IMR-90 (cell line): Measurements from ENCODE around the gene PRKN. TPM values are rescaled to one million over a fixed set of nuclear protein-coding genes. Genes with fewer than 3 reads are reported as not detected.

Experiments used
- ATAC-seq: fragments of 200-7000 bp; cut with Tn5 transposase; 2 replicates; pipeline ENCODE4 v1.9.1; 2020; ENCODE audit warnings: low read depth, mild to moderate bottlenecking, moderate library complexity
- BruUV-seq: library from RNA; stranded (reverse); fragments of 400-500 nt; replicated peaks from 2 replicates; lab custom pipeline; 2021; lab: Mats Ljungman, UMichigan
- CTCF ChIA-PET: fragments of 300-600 bp; formaldehyde crosslinking; extraction: SDS; loops from one replicate; lab custom pipeline; 2021; ENCODE audit warnings: antibody characterized with exemption; lab: Yijun Ruan, JAX
- POLR2A ChIA-PET: fragments of 300-600 bp; sonication (Branson Sonifier 250); formaldehyde crosslinking; loops from one replicate; lab custom pipeline; 2022; ENCODE audit warnings: antibody characterized with exemption; ENCODE audit not compliant: unreplicated experiment; lab: Charles Lee
- DNase-seq: peaks from one replicate; pipeline ENCODE4 v3.0.0; 2013
- H2AFZ ChIP-seq: replicated peaks from 2 replicates; pipeline ENCODE3; 2013; ENCODE audit warnings: low read length, mild to moderate bottlenecking; ENCODE audit not compliant: poor library complexity
- H2AK5ac ChIP-seq: 2 replicates; pipeline ENCODE4 v1.6.1; 2013; ENCODE audit warnings: low read depth, low read length, inconsistent platforms
- H2AK9ac ChIP-seq: replicated peaks from 2 replicates; pipeline ENCODE3; 2013; ENCODE audit warnings: mild to moderate bottlenecking, low read depth, low read length, moderate library complexity; ENCODE audit not compliant: poor library complexity
- H2BK120ac ChIP-seq: 2 replicates; pipeline ENCODE4 v1.6.1; 2013; ENCODE audit warnings: low read depth, low read length, inconsistent platforms
- H2BK15ac ChIP-seq: 3 replicates; pipeline ENCODE4 v1.6.1; 2013; ENCODE audit warnings: low read depth, low read length, inconsistent platforms
- H2BK20ac ChIP-seq: 2 replicates; pipeline ENCODE4 v1.6.1; 2013; ENCODE audit warnings: low read depth, mild to moderate bottlenecking, inconsistent platforms, low read length, moderate library complexity
- H2BK5ac ChIP-seq: 2 replicates; pipeline ENCODE4 v1.6.1; 2013; ENCODE audit warnings: mild to moderate bottlenecking, low read depth, low read length, inconsistent platforms; ENCODE audit not compliant: poor library complexity, severe bottlenecking
- H3K14ac ChIP-seq: replicated peaks from 2 replicates; pipeline ENCODE4 v1.6.1; 2013; ENCODE audit warnings: low read depth, low read length, inconsistent platforms
- H3K18ac ChIP-seq: 2 replicates; pipeline ENCODE4 v1.6.1; 2013; ENCODE audit warnings: low read depth, low read length, control low read depth
- H3K23ac ChIP-seq: 2 replicates; pipeline ENCODE4 v1.6.1; 2013; ENCODE audit warnings: low read depth, low read length, inconsistent platforms
- H3K27ac ChIP-seq: 2 replicates; pipeline ENCODE4 v1.5.1; 2013; ENCODE audit warnings: mild to moderate bottlenecking, control low read depth, low read length; ENCODE audit not compliant: insufficient read depth
- H3K27me3 ChIP-seq: 2 replicates; pipeline ENCODE4 v1.6.1; 2013; ENCODE audit warnings: low read length; ENCODE audit not compliant: control insufficient read depth, insufficient read depth
- H3K36me3 ChIP-seq: 2 replicates; pipeline ENCODE4 v1.6.1; 2013; ENCODE audit warnings: low read length, mixed read lengths; ENCODE audit not compliant: control insufficient read depth, insufficient read depth
- H3K4ac ChIP-seq: 2 replicates; pipeline ENCODE4 v1.6.1; 2013; ENCODE audit warnings: low read depth, low read length, inconsistent platforms
- H3K4me1 ChIP-seq: 2 replicates; pipeline ENCODE4 v1.6.1; 2013; ENCODE audit warnings: low read length, mixed read lengths; ENCODE audit not compliant: control insufficient read depth, insufficient read depth
- H3K4me2 ChIP-seq: 2 replicates; pipeline ENCODE4 v1.6.1; 2013; ENCODE audit warnings: low read depth, mild to moderate bottlenecking, control low read depth, low read length, moderate library complexity
- H3K4me3 ChIP-seq: 2 replicates; pipeline ENCODE4 v1.5.1; 2013; ENCODE audit warnings: low read depth, mild to moderate bottlenecking, control low read depth, low read length, moderate library complexity; ENCODE audit not compliant: insufficient read depth
- H3K56ac ChIP-seq: 2 replicates; pipeline ENCODE4 v1.6.1; 2013; ENCODE audit warnings: low read length, inconsistent platforms; ENCODE audit not compliant: insufficient read depth; ENCODE audit errors: extremely low read depth
- H3K79me1 ChIP-seq, 2 experiments: 2 replicates each; pipeline ENCODE4 v1.6.1; 2013; ENCODE audit warnings: low read length in 2 of 2, inconsistent platforms in 1 of 2, low read depth in 1 of 2
- H3K9ac ChIP-seq: 2 replicates; pipeline ENCODE4 v1.6.1; 2013; ENCODE audit warnings: low read depth, low read length, control low read depth
- H3K9me1 ChIP-seq: 2 replicates; pipeline ENCODE4 v1.6.1; 2013; ENCODE audit warnings: low read length, inconsistent platforms; ENCODE audit not compliant: insufficient read depth
- H3K9me3 ChIP-seq: 2 replicates; pipeline ENCODE4 v1.6.1; 2013; ENCODE audit warnings: low read length; ENCODE audit not compliant: control insufficient read depth, insufficient read depth
- H4K20me1 ChIP-seq: 2 replicates; pipeline ENCODE4 v1.6.1; 2013; ENCODE audit warnings: low read length, inconsistent platforms; ENCODE audit not compliant: insufficient read depth
- H4K5ac ChIP-seq: 2 replicates; pipeline ENCODE4 v1.6.1; 2013; ENCODE audit warnings: mild to moderate bottlenecking, low read depth, low read length, control low read depth
- H4K8ac ChIP-seq, 2 experiments: 2 replicates each; pipeline ENCODE4 v1.6.1; 2013; ENCODE audit warnings: low read depth in 2 of 2, low read length in 2 of 2, control low read depth in 1 of 2, inconsistent platforms in 1 of 2
- H4K91ac ChIP-seq: 2 replicates; pipeline ENCODE4 v1.6.1; 2013; ENCODE audit warnings: low read depth, low read length, inconsistent platforms; ENCODE audit not compliant: insufficient read depth
- RFX5 ChIP-seq: IDR thresholded peaks from 2 replicates; pipeline ENCODE4 v1.8.0; 2012; ENCODE audit warnings: low read depth, mild to moderate bottlenecking, low read length, moderate library complexity
- WGBS, 2 experiments: methylation state at CpG; one replicate each; pipeline versions ENCODE4 v1.1.5 to v1.1.7; 2013; ENCODE audit warnings: missing lambda C conversion rate in 2 of 2; ENCODE audit not compliant: insufficient read length in 1 of 2; ENCODE audit errors: extremely low coverage in 2 of 2; 5-methylcytosine and 5-hydroxymethylcytosine counted together
- dilution Hi-C: fragments of 300-500 bp; cut with HindIII; formaldehyde crosslinking; loops from one replicate; pipeline ENCODE4 v1.14.3; 2018; ENCODE audit warnings: low sequenced_read_pairs; ENCODE audit not compliant: unreplicated experiment
- in situ Hi-C: fragments of 300-500 bp; cut with MboI; formaldehyde crosslinking; loops from 3 replicates; pipeline ENCODE4 v1.14.3; 2019; ENCODE audit warnings: low sequenced_read_pairs, inconsistent platforms, mixed read lengths
- intact Hi-C: fragments of 100-400 bp; cut with micrococcal nuclease; formaldehyde crosslinking; loops from 2 replicates; pipeline ENCODE4 v1.10.0; 2022
- polyA plus RNA-seq, 3 experiments: library from polyadenylated mRNA; depleted of rRNA; stranded (reverse); fragments of >200 nt; gene quantifications; 2 replicates each; pipeline ENCODE4 v1.2.3, GENCODE V29; 2012; ENCODE audit warnings: low replicate concordance in 1 of 3
- total RNA-seq: library from RNA; depleted of rRNA; stranded (reverse); fragments of >200 nt; gene quantifications from 2 replicates; pipeline ENCODE4 v1.2.3, GENCODE V29; 2012
- TF ChIP-seq, protein P1 (sequence below): conservative IDR thresholded peaks from 2 replicates; pipeline ENCODE4 v1.5.1; 2012; ENCODE audit warnings: mild to moderate bottlenecking, low read depth, low read length, improper control_type of control experiment

Gene PRKN
- total and polyA plus RNA-seq, 2 of the 4 experiments (the other 2 are of a cell fraction), result 0.15 to 0.18 TPM

DNA sequence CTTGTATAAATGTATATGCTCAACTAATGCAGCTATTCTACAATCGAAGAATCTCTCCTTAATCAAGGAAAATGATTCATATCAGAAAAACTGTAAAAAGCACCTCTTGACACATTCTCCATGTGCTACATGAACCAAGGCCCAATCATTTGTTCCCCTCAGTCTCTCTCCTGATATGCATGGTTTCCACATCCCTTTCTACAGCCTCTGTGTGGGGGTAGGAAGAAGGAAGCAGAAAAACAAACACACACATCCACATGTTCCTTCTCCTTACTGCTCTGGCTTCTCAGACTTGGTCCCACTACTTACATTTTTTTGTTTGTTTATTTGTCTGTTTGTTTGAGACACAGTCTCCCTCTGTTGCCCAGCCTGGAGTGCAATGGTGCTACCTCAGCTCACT lies 510.5 kb downstream of the PRKN start:
- no peak overlapping the region for H3K4me2 ChIP-seq
- H3K9me3 ChIP-seq, result peaks cover 19% of the 10 kb centered on the region
- H4K20me1 ChIP-seq, result no peaks in the 10 kb centered on the region
- H3K9me1 ChIP-seq, result no peaks in the 10 kb centered on the region
- H3K27me3 ChIP-seq, result no peaks in the 10 kb centered on the region
- no peak overlapping the region for H3K9ac ChIP-seq
- ATAC-seq (no peak), DNase-seq (no peak)
- no peak overlapping the region for H3K14ac ChIP-seq
- ChIA-PET CTCF (no interaction called here), POLR2A (no interaction called here)
- H3K56ac ChIP-seq, result no peak overlapping the region
- no peaks in the 10 kb centered on the region for H3K79me1 ChIP-seq
- H2AK5ac ChIP-seq, result no peak overlapping the region
- H3K36me3 ChIP-seq, result no peaks in the 10 kb centered on the region
- H3K4me3 ChIP-seq, result no peak overlapping the region
- TF ChIP-seq, protein P1, sequence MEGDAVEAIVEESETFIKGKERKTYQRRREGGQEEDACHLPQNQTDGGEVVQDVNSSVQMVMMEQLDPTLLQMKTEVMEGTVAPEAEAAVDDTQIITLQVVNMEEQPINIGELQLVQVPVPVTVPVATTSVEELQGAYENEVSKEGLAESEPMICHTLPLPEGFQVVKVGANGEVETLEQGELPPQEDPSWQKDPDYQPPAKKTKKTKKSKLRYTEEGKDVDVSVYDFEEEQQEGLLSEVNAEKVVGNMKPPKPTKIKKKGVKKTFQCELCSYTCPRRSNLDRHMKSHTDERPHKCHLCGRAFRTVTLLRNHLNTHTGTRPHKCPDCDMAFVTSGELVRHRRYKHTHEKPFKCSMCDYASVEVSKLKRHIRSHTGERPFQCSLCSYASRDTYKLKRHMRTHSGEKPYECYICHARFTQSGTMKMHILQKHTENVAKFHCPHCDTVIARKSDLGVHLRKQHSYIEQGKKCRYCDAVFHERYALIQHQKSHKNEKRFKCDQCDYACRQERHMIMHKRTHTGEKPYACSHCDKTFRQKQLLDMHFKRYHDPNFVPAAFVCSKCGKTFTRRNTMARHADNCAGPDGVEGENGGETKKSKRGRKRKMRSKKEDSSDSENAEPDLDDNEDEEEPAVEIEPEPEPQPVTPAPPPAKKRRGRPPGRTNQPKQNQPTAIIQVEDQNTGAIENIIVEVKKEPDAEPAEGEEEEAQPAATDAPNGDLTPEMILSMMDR, result no peak
- no peak for TF ChIP-seq RFX5
- H2AK9ac ChIP-seq, result no peak overlapping the region
- intact Hi-C loops (no loop called here), in situ Hi-C loops (no loop called here), dilution Hi-C loops (no loop called here)
- WGBS, 2 experiments, result no CpG with 5 or more reads among the region's 1 CpG
- no peak overlapping the region for H2BK120ac ChIP-seq
- H4K5ac ChIP-seq, result no peak overlapping the region
- H3K4ac ChIP-seq, result no peak overlapping the region
- no TSS peak for BruUV-seq
- H3K4me1 ChIP-seq, result no peaks in the 10 kb centered on the region
- no peak overlapping the region for H4K91ac ChIP-seq
- no peak overlapping the region for H2BK5ac ChIP-seq
- no peak overlapping the region for H3K18ac ChIP-seq
- no peak overlapping the region for H2BK20ac ChIP-seq
- H4K8ac ChIP-seq, result no peak overlapping the region
- H2AFZ ChIP-seq, result no peak overlapping the region
- no peak overlapping the region for H2BK15ac ChIP-seq
- no peak overlapping the region for H3K27ac ChIP-seq
- no peak overlapping the region for H3K23ac ChIP-seq
